Fibroblast of the aortic adventitia (primary cell): ENCODE results near the gene AOAH. TPM values are rescaled to one million over a fixed set of nuclear protein-coding genes. Genes with fewer than 3 reads are reported as not detected.

Experiments
- DNase-seq: peaks from one replicate; pipeline ENCODE4 v3.0.0-alpha.2; 2010; ENCODE audit warnings: low read depth
- H3K4me3 ChIP-seq: 2 replicates; pipeline ENCODE4 v1.5.1; 2011; ENCODE audit warnings: low read depth, mild to moderate bottlenecking, control low read depth, low read length, moderate library complexity
- total RNA-seq: library from RNA; depleted of rRNA; stranded (reverse); fragments of >200 nt; gene quantifications from 2 replicates; pipeline ENCODE4 v1.2.3, GENCODE V29; 2012; ENCODE audit warnings: low replicate concordance
- TF ChIP-seq, protein P1 (sequence below): IDR thresholded peaks from 2 replicates; pipeline ENCODE4 v1.5.1; 2011; ENCODE audit warnings: mild to moderate bottlenecking, low read length, control low read depth, inconsistent platforms; ENCODE audit not compliant: insufficient read depth

AOAH gene
- total RNA-seq, 1 donor = not detected

DNA sequence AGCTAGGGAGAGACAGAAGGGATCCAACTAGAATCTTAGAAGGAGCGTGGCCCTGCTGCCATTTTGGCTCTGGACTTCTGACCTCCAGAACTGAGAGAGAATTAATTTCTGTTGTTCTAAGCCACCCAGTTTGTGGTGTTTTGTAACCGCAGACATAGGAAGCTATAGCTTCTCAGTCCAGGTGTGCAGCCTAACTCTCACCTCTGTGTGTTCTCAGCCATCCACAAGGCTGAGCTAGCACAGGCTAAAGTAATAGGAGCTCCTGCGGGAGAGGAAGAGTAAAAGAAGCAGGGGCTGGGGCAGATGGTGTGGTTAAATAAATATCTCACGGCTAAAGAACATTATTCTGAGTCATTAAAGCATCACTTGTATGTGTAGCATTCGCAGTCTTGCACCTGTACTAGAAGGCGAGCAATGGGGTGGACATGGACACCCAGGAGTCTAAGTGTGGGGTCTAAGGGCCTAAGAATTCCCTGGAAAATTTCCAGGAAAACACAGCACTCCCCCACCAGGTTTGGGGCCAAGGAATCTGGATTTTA lies 94.1 kb downstream of the AOAH start:
- no peak overlapping the region for H3K4me3 ChIP-seq
- no peak for DNase-seq
- TF ChIP-seq, protein P1, sequence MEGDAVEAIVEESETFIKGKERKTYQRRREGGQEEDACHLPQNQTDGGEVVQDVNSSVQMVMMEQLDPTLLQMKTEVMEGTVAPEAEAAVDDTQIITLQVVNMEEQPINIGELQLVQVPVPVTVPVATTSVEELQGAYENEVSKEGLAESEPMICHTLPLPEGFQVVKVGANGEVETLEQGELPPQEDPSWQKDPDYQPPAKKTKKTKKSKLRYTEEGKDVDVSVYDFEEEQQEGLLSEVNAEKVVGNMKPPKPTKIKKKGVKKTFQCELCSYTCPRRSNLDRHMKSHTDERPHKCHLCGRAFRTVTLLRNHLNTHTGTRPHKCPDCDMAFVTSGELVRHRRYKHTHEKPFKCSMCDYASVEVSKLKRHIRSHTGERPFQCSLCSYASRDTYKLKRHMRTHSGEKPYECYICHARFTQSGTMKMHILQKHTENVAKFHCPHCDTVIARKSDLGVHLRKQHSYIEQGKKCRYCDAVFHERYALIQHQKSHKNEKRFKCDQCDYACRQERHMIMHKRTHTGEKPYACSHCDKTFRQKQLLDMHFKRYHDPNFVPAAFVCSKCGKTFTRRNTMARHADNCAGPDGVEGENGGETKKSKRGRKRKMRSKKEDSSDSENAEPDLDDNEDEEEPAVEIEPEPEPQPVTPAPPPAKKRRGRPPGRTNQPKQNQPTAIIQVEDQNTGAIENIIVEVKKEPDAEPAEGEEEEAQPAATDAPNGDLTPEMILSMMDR = no peak

DNA sequence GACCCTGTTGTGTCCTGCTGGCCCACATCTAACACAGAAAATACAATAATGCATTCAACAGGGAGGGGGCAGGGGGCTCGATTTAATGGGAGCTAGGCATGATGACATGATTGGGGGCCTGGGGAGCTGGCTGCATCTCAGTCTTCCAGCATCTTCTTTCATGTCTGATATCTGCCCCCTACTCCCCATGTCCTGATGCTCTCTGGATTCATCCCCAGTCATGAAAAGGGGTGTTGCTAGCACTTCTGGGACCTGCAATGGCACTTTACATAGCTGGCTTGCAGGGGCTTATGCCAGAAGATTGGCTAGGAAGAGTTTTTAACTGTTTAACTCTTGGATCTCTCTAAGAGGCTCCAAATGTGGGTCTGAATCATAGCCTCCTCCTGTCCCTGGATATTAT lies 94.9 kb downstream of the AOAH start:
- no peak for DNase-seq
- TF ChIP-seq, protein P1 = no peak
- H3K4me3 ChIP-seq = no peak overlapping the region

DNA sequence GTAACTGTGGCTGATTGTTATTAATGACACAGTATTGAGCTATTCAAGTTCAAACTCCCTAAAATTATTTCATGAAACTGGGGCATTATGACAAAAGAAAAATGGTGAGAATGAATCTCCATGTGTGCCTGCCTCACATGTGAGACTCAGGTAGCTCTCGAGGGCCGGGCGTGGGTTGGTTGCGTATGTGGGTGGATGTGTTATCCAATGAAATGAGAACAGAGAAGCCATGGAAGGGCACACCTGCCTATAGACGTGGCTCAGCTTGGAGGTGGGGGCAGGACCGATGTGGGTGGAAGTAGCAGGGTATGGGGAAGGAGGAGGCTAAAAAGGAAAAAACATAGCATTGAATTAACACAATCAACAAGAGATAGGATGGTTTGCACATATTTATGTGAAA lies 96.5 kb downstream of the AOAH start:
- no peak for DNase-seq
- TF ChIP-seq, protein P1 = no peak
- H3K4me3 ChIP-seq = no peak overlapping the region

DNA sequence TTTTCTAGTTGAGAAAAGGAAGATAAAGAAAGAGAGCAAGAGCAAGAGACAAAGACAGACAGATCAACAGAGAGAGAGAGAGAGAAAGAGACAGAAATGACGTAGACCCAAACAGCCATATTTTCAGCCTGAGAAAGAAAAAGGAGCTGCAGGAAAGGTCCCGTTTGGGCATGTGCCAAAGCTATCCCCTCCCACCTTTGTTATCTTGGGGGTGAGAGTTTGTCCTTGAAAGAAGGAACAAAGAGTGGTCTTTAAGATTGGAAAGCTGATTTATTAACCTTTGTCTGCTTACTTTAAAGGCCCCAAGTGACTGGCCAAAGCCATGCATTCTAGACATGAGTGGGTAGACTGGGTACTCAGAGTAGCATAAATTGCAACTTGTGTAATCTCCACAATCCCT lies 98.2 kb downstream of the AOAH start:
- no peak for DNase-seq
- TF ChIP-seq, protein P1 = no peak
- no peak overlapping the region for H3K4me3 ChIP-seq

DNA sequence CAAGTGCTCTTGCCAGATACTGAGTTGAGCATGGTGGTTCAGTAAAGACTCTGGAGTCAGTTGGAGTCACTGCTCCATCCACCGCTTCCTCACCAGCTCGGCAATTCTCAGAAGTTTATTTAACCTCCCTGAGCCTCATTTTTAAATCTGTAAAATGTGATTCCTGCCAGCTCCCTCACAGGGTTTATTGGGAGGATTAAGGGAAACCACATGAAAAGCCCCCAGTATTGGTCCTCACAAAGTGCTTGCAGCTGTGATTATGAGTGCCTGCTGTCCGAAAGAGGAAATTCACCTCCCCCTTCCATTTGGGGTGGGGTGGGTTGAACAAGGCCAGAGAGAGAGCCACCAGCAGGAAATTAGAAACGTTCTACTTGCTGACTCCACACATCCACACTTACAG lies 99.0 kb downstream of the AOAH start:
- no peak overlapping the region for H3K4me3 ChIP-seq
- DNase-seq = no peak

DNA sequence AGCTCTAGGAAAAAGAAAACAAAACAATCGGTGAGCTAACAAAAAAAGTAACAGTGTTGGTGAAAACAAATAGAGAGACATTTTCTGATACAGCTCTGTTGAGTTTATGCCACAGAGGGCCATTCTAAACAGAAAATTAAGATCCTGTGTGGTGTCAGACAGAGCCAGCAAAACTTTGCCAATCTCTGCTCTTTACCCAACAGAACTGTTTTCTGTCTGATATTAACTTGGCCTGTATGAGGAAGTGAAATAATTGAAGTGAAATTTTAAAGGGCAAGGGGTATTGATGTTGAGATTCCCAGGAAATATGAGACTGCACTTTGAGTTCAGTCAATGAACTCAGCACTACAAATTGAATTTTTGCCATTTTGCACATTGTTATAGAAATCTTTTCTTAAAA lies 101.0 kb downstream of the AOAH start:
- no peak for DNase-seq
- TF ChIP-seq, protein P1 = no peak

More for the DNA sequence above, 99.0 kb downstream of the AOAH start:
- TF ChIP-seq, protein P1 = no peak

DNA sequence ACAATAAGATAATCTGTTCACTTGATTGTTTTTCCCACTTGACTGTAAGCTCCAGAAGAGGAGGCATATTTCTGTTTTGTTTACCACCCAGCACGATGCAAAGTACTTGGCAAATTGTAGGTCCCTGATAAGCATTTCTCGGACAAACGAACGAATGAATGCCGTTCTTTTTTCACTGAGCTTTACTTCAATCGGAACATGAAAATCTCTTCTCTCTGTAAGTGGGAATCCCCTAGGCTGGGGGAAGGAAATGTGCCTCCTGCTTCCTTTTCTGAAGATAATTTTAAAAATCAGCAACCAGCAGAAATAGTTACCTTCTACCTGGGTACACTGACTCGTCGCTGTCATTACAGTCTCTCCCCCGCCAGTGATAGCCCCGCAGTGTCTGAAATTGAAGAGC lies 102.9 kb downstream of the AOAH start:
- H3K4me3 ChIP-seq = no peak overlapping the region
- DNase-seq = no peak
- TF ChIP-seq, protein P1 = no peak

More for the DNA sequence above, 101.0 kb downstream of the AOAH start:
- no peak overlapping the region for H3K4me3 ChIP-seq
